ENCODE data around the gene MRM2.

Gene MRM2

GRCh38 chr7:2215851-2216250, 26.2 kb downstream of the MRM2 start:
- H3K4me1 ChIP-seq (ENCODE audit: control insufficient read depth, insufficient read depth, low read length) = no peaks in the 10 kb centered on the region
- H3K9me3 ChIP-seq (ENCODE audit: control insufficient read depth, insufficient read depth, low read length) = no peaks in the 10 kb centered on the region
- H3K27me3 ChIP-seq (ENCODE audit: control insufficient read depth, insufficient read depth, low read length) = no peaks in the 10 kb centered on the region
- H3K36me3 ChIP-seq (ENCODE audit: control insufficient read depth, insufficient read depth, low read length) = peaks cover 73% of the 10 kb centered on the region
- H3K4me3 ChIP-seq (ENCODE audit: low read depth, low read length) = no peak overlapping the region
- no peak overlapping the region for H3K9ac ChIP-seq (ENCODE audit: low read depth, low read length)

GRCh38 chr7:2214636-2215035, 27.4 kb downstream of the MRM2 start:
- peaks cover 69% of the 10 kb centered on the region for H3K36me3 ChIP-seq (ENCODE audit: control insufficient read depth, insufficient read depth, low read length)

GRCh38 chr7:2213551-2214215, 28.3 kb downstream of the MRM2 start:
- Histone ChIP-seq H3K4me1 (ENCODE audit: control insufficient read depth, insufficient read depth, low read length) (no peaks in the 10 kb centered on the region), H3K9me3 (ENCODE audit: control insufficient read depth, insufficient read depth, low read length) (no peaks in the 10 kb centered on the region), H3K4me3 (ENCODE audit: low read depth, low read length) (no peak overlapping the region), H3K36me3 (ENCODE audit: control insufficient read depth, insufficient read depth, low read length) (peaks cover 74% of the 10 kb centered on the region), H3K27me3 (ENCODE audit: control insufficient read depth, insufficient read depth, low read length) (no peaks in the 10 kb centered on the region), H3K9ac (ENCODE audit: low read depth, low read length) (no peak overlapping the region)

More at GRCh38 chr7:2214636-2215035, 27.4 kb downstream of the MRM2 start:
- no peaks in the 10 kb centered on the region for H3K27me3 ChIP-seq (ENCODE audit: control insufficient read depth, insufficient read depth, low read length)
- no peak overlapping the region for H3K9ac ChIP-seq (ENCODE audit: low read depth, low read length)
- H3K9me3 ChIP-seq (ENCODE audit: control insufficient read depth, insufficient read depth, low read length) = no peaks in the 10 kb centered on the region
- H3K4me3 ChIP-seq (ENCODE audit: low read depth, low read length) = no peak overlapping the region
- no peaks in the 10 kb centered on the region for H3K4me1 ChIP-seq (ENCODE audit: control insufficient read depth, insufficient read depth, low read length)

GRCh38 chr7:2212906-2213305, 29.1 kb downstream of the MRM2 start:
- H3K36me3 ChIP-seq (ENCODE audit: control insufficient read depth, insufficient read depth, low read length) = peaks cover 75% of the 10 kb centered on the region
- H3K4me1 ChIP-seq (ENCODE audit: control insufficient read depth, insufficient read depth, low read length) = no peaks in the 10 kb centered on the region
- H3K27me3 ChIP-seq (ENCODE audit: control insufficient read depth, insufficient read depth, low read length) = no peaks in the 10 kb centered on the region
- no peak overlapping the region for H3K4me3 ChIP-seq (ENCODE audit: low read depth, low read length)
- H3K9me3 ChIP-seq (ENCODE audit: control insufficient read depth, insufficient read depth, low read length) = no peaks in the 10 kb centered on the region
- H3K9ac ChIP-seq (ENCODE audit: low read depth, low read length) = no peak overlapping the region

GRCh38 chr7:2211926-2212325, 30.1 kb downstream of the MRM2 start:
- Histone ChIP-seq H3K9me3 (ENCODE audit: control insufficient read depth, insufficient read depth, low read length) (no peaks in the 10 kb centered on the region), H3K4me1 (ENCODE audit: control insufficient read depth, insufficient read depth, low read length) (no peaks in the 10 kb centered on the region), H3K27me3 (ENCODE audit: control insufficient read depth, insufficient read depth, low read length) (no peaks in the 10 kb centered on the region), H3K4me3 (ENCODE audit: low read depth, low read length) (no peak overlapping the region), H3K9ac (ENCODE audit: low read depth, low read length) (no peak overlapping the region), H3K36me3 (ENCODE audit: control insufficient read depth, insufficient read depth, low read length) (peaks cover 75% of the 10 kb centered on the region)

- H3K9ac ChIP-seq (ENCODE audit: low read depth, low read length) = no peak overlapping the region
- peaks cover 69% of the 10 kb centered on the region for H3K36me3 ChIP-seq (ENCODE audit: control insufficient read depth, insufficient read depth, low read length)
- H3K4me3 ChIP-seq (ENCODE audit: low read depth, low read length) = no peak overlapping the region
- no peaks in the 10 kb centered on the region for H3K27me3 ChIP-seq (ENCODE audit: control insufficient read depth, insufficient read depth, low read length)
- H3K9me3 ChIP-seq (ENCODE audit: control insufficient read depth, insufficient read depth, low read length) = no peaks in the 10 kb centered on the region
- H3K4me1 ChIP-seq (ENCODE audit: control insufficient read depth, insufficient read depth, low read length) = no peaks in the 10 kb centered on the region
Measured at GRCh38 chr7:2211259-2211880, 30.6 kb downstream of the MRM2 start.

- Histone ChIP-seq H3K36me3 (ENCODE audit: control insufficient read depth, insufficient read depth, low read length) (peaks cover 62% of the 10 kb centered on the region), H3K9me3 (ENCODE audit: control insufficient read depth, insufficient read depth, low read length) (no peaks in the 10 kb centered on the region), H3K9ac (ENCODE audit: low read depth, low read length) (no peak overlapping the region)
Measured at GRCh38 chr7:2210551-2211258, 31.3 kb downstream of the MRM2 start.

GRCh38 chr7:2209961-2210323, 32.1 kb downstream of the MRM2 start:
- no peaks in the 10 kb centered on the region for H3K27me3 ChIP-seq (ENCODE audit: control insufficient read depth, insufficient read depth, low read length)
- H3K36me3 ChIP-seq (ENCODE audit: control insufficient read depth, insufficient read depth, low read length) = peaks cover 58% of the 10 kb centered on the region
- no peak overlapping the region for H3K9ac ChIP-seq (ENCODE audit: low read depth, low read length)
- no peak overlapping the region for H3K4me3 ChIP-seq (ENCODE audit: low read depth, low read length)
- H3K9me3 ChIP-seq (ENCODE audit: control insufficient read depth, insufficient read depth, low read length) = no peaks in the 10 kb centered on the region
- H3K4me1 ChIP-seq (ENCODE audit: control insufficient read depth, insufficient read depth, low read length) = no peaks in the 10 kb centered on the region

More at GRCh38 chr7:2210551-2211258, 31.3 kb downstream of the MRM2 start:
- Histone ChIP-seq H3K27me3 (ENCODE audit: control insufficient read depth, insufficient read depth, low read length) (no peaks in the 10 kb centered on the region), H3K4me1 (ENCODE audit: control insufficient read depth, insufficient read depth, low read length) (no peaks in the 10 kb centered on the region), H3K4me3 (ENCODE audit: low read depth, low read length) (no peak overlapping the region)

GRCh38 chr7:2209146-2209960, 32.7 kb downstream of the MRM2 start:
- no peak overlapping the region for H3K9ac ChIP-seq (ENCODE audit: low read depth, low read length)
- no peak overlapping the region for H3K4me3 ChIP-seq (ENCODE audit: low read depth, low read length)
- H3K27me3 ChIP-seq (ENCODE audit: control insufficient read depth, insufficient read depth, low read length) = no peaks in the 10 kb centered on the region
- H3K9me3 ChIP-seq (ENCODE audit: control insufficient read depth, insufficient read depth, low read length) = no peaks in the 10 kb centered on the region
- no peaks in the 10 kb centered on the region for H3K4me1 ChIP-seq (ENCODE audit: control insufficient read depth, insufficient read depth, low read length)
- peaks cover 56% of the 10 kb centered on the region for H3K36me3 ChIP-seq (ENCODE audit: control insufficient read depth, insufficient read depth, low read length)

- no peaks in the 10 kb centered on the region for H3K27me3 ChIP-seq (ENCODE audit: control insufficient read depth, insufficient read depth, low read length)
- peaks cover 50% of the 10 kb centered on the region for H3K36me3 ChIP-seq (ENCODE audit: control insufficient read depth, insufficient read depth, low read length)
- H3K9ac ChIP-seq (ENCODE audit: low read depth, low read length) = no peak overlapping the region
- H3K4me1 ChIP-seq (ENCODE audit: control insufficient read depth, insufficient read depth, low read length) = no peaks in the 10 kb centered on the region
- no peak overlapping the region for H3K4me3 ChIP-seq (ENCODE audit: low read depth, low read length)
- no peaks in the 10 kb centered on the region for H3K9me3 ChIP-seq (ENCODE audit: control insufficient read depth, insufficient read depth, low read length)
Measured at GRCh38 chr7:2208712-2209111, 33.3 kb downstream of the MRM2 start.

- H3K4me1 ChIP-seq (ENCODE audit: control insufficient read depth, insufficient read depth, low read length) = no peaks in the 10 kb centered on the region
- H3K4me3 ChIP-seq (ENCODE audit: low read depth, low read length) = no peak overlapping the region
- peaks cover 35% of the 10 kb centered on the region for H3K36me3 ChIP-seq (ENCODE audit: control insufficient read depth, insufficient read depth, low read length)
- no peaks in the 10 kb centered on the region for H3K27me3 ChIP-seq (ENCODE audit: control insufficient read depth, insufficient read depth, low read length)
- no peak overlapping the region for H3K9ac ChIP-seq (ENCODE audit: low read depth, low read length)
- H3K9me3 ChIP-seq (ENCODE audit: control insufficient read depth, insufficient read depth, low read length) = no peaks in the 10 kb centered on the region
Measured at GRCh38 chr7:2205036-2205780, 36.8 kb downstream of the MRM2 start.

Measured in iPS-15b (cell line).